GM12878 (cell line): ENCODE results near the gene ELAVL1. TPM values are rescaled to one million over a fixed set of nuclear protein-coding genes. Genes with fewer than 3 reads are reported as not detected.
A peak's percentile ranks its signal among the peaks of the same experiment; 100 is the strongest.

Experiments
- CHD1 ChIP-seq: IDR thresholded peaks from 2 replicates; pipeline ENCODE4 v1.6.1; 2012; ENCODE audit warnings: low read depth, low read length, improper control_type of control experiment
- E2F8 ChIP-seq: fragments of 450-650 bp; IDR thresholded peaks from 2 replicates; pipeline ENCODE4 v1.6.1; 2018; ENCODE audit warnings: mild to moderate bottlenecking, low read depth, moderate library complexity; ENCODE audit not compliant: partially characterized antibody
- EGR1 ChIP-seq, 2 experiments: IDR thresholded peaks; 1 replicate in 1 of 2; 2 replicates in 1 of 2; pipeline ENCODE4 v1.6.1; 2011 to 2012; ENCODE audit warnings: low read depth in 2 of 2, low read length in 2 of 2, borderline replicate concordance in 1 of 2, mild to moderate bottlenecking in 1 of 2, moderate library complexity in 1 of 2
- FOXK2 ChIP-seq: fragments of 450-650 bp; IDR thresholded peaks from 2 replicates; pipeline ENCODE4 v1.6.1; 2017; ENCODE audit warnings: mild to moderate bottlenecking, moderate library complexity
- HCFC1 ChIP-seq: fragments of 150-350 bp; IDR thresholded peaks from 2 replicates; pipeline ENCODE4 v1.6.1; 2014; ENCODE audit warnings: low read length
- KLF5 ChIP-seq: fragments of 450-650 bp; IDR thresholded peaks from 2 replicates; pipeline ENCODE4 v1.6.1; 2014; ENCODE audit warnings: mild to moderate bottlenecking; ENCODE audit not compliant: partially characterized antibody
- MXI1 ChIP-seq: fragments of 150-350 bp; IDR thresholded peaks from 2 replicates; pipeline ENCODE4 v1.6.1; 2011; ENCODE audit warnings: low read depth, mild to moderate bottlenecking, inconsistent platforms, low read length, improper control_type of control experiment
- MYB ChIP-seq: fragments of 150-350 bp; IDR thresholded peaks from 2 replicates; pipeline ENCODE4 v1.6.1; 2014; ENCODE audit warnings: mild to moderate bottlenecking, low read depth, low read length, borderline replicate concordance
- NFIC ChIP-seq: IDR thresholded peaks from 2 replicates; pipeline ENCODE4 v1.6.1; 2012; ENCODE audit warnings: low read depth, mild to moderate bottlenecking, inconsistent platforms, low read length, moderate library complexity
- PBX3 ChIP-seq: IDR thresholded peaks from 2 replicates; pipeline ENCODE4 v1.6.1; 2011; ENCODE audit warnings: mild to moderate bottlenecking, low read depth, low read length, moderate library complexity; ENCODE audit not compliant: insufficient replicate concordance
- RAD21 ChIP-seq: IDR thresholded peaks from 2 replicates; pipeline ENCODE4 v1.6.1; 2011; ENCODE audit warnings: mild to moderate bottlenecking, low read depth, low read length, moderate library complexity; ENCODE audit not compliant: insufficient read depth
- RELA ChIP-seq: fragments of 450-650 bp; IDR thresholded peaks from 2 replicates; pipeline ENCODE4 v1.8.0; 2014; ENCODE audit warnings: borderline replicate concordance; ENCODE audit not compliant: partially characterized antibody
- RELB ChIP-seq: fragments of 450-650 bp; IDR thresholded peaks from 2 replicates; pipeline ENCODE4 v1.6.1; 2017; ENCODE audit warnings: low read depth, mild to moderate bottlenecking, moderate library complexity
- SIN3A ChIP-seq: IDR thresholded peaks from 2 replicates; pipeline ENCODE4 v1.6.1; 2012; ENCODE audit warnings: low read depth, low read length, improper control_type of control experiment
- SMAD1 ChIP-seq: fragments of 450-650 bp; IDR thresholded peaks from 2 replicates; pipeline ENCODE4 v1.6.1; 2018; ENCODE audit warnings: mild to moderate bottlenecking, low read depth; ENCODE audit not compliant: partially characterized antibody
- SP1 ChIP-seq: IDR thresholded peaks from one replicate; pipeline ENCODE4 v1.6.1; 2011; ENCODE audit warnings: low read depth, low read length
- SREBF1 ChIP-seq: IDR thresholded peaks from 2 replicates; pipeline ENCODE4 v1.6.1; 2012; ENCODE audit warnings: mild to moderate bottlenecking, low read length
- ZBED1 ChIP-seq: IDR thresholded peaks from 2 replicates; pipeline ENCODE4 v1.6.1; 2016; ENCODE audit warnings: borderline replicate concordance
- ZNF274 ChIP-seq: IDR thresholded peaks from one replicate; pipeline ENCODE4 v1.8.0; 2011; ENCODE audit not compliant: insufficient read length, insufficient read depth
- ZNF687 ChIP-seq: fragments of 450-650 bp; IDR thresholded peaks from 2 replicates; pipeline ENCODE4 v1.6.1; 2017; ENCODE audit warnings: mild to moderate bottlenecking, moderate library complexity
- polyA plus RNA-seq, 11 experiments: library from polyadenylated mRNA; depleted of rRNA in 4 of 11; unstranded in 6 of 11; stranded (reverse) in 5 of 11; fragments of >200 nt; fragmentation: Nextera tagmentation in 4 of 11; fragmentation: Illumina TruSeq in 1 of 11; extraction: Ambion mirVana in 4 of 11; extraction: Trizol in 1 of 11; gene quantifications; 1 replicate in 1 of 11; 2 replicates in 10 of 11; pipeline versions ENCODE4 v1.2.1 to v1.2.3, GENCODE V29; 2011 to 2016; ENCODE audit warnings: inconsistent platforms in 2 of 11, missing spikeins in 2 of 11, low read depth in 1 of 11
- total RNA-seq, 4 experiments: library from RNA; depleted of rRNA in 3 of 4; stranded (reverse); fragments of >200 nt in 3 of 4; fragmentation: Illumina TruSeq in 1 of 4; extraction: Trizol in 1 of 4; gene quantifications; 2 replicates each; pipeline versions ENCODE4 v1.2.1 to v1.2.3, GENCODE V29; 2013 to 2021

ELAVL1 gene
- total and polyA plus RNA-seq, 10 of the 15 experiments (the other 5 are each of a cell fraction or from before 2014, with no cell fraction given): 7.4 to 155 (median 70.3) TPM

GRCh38 chr19:7920519-7921301, 84.7 kb downstream of the ELAVL1 start (continued):
- TF ChIP-seq CHD1 (no peak), RELB (0 out of 2 replicates have a peak, but pooled peaks have one; percentile 14), NFIC (no peak), MXI1 (no peak; the same call in 1 of the 2 replicates), PBX3 (peak; percentile 76), SP1 (peak; percentile 34), RAD21 (no peak), E2F8 (no peak), ZNF274 (no peak), HCFC1 (no peak), RELA (no peak), ZBED1 (no peak), KLF5 (no peak), MYB (no peak), ZNF687 (no peak), SIN3A (0 out of 2 replicates have a peak, but pooled peaks have one; percentile 17), SMAD1 (no peak), EGR1 (IDR thresholded peaks at IDR 0.05; ENCODE audit: borderline replicate concordance in 1 of 2, low read depth in 2 of 2, low read length in 2 of 2) (peak in 1 of 2 experiments; percentile 99; a peak in 2 of 3 replicates), SREBF1 (no peak), FOXK2 (no peak)
